ENCODE results near the gene CDH4. TPM values are rescaled to one million over a fixed set of nuclear protein-coding genes. Genes with fewer than 3 reads are reported as not detected.

Gene CDH4
- total RNA-seq, 1 experiment from 2014 or later = not detected

- Histone ChIP-seq H3K4me3 (no peak overlapping the region), H4K20me1 (ENCODE audit: insufficient read depth) (0 out of 2 replicates have a peak, but pooled peaks cover 4% of the 10 kb centered on the region), H2AFZ (no peak overlapping the region), H3K4me1 (replicated peaks; ENCODE audit: insufficient read depth) (no peaks in the 10 kb centered on the region), H3K36me3 (ENCODE audit: low read depth) (peaks cover 19% of the 10 kb centered on the region; the same call in 1 of the 2 replicates), H3K79me2 (ENCODE audit: low read depth) (no peaks in the 10 kb centered on the region), H3F3A (ENCODE audit: insufficient read depth, low read depth) (0 out of 2 replicates have a peak, but pooled peaks cover 9% of the 10 kb centered on the region), H3K9me3 (ENCODE audit: insufficient read depth, low read depth) (no peaks in the 10 kb centered on the region), H3K27ac (no peak overlapping the region), H3K9me2 (ENCODE audit: insufficient read depth) (no peaks in the 10 kb centered on the region), H3K4me2 (no peak overlapping the region), H3K27me3 (ENCODE audit: insufficient read depth, low read depth) (no peaks in the 10 kb centered on the region)
- no TSS peak for BruUV-seq (replicated peaks)
- no peak for DNase-seq
- TF ChIP-seq, protein P1, sequence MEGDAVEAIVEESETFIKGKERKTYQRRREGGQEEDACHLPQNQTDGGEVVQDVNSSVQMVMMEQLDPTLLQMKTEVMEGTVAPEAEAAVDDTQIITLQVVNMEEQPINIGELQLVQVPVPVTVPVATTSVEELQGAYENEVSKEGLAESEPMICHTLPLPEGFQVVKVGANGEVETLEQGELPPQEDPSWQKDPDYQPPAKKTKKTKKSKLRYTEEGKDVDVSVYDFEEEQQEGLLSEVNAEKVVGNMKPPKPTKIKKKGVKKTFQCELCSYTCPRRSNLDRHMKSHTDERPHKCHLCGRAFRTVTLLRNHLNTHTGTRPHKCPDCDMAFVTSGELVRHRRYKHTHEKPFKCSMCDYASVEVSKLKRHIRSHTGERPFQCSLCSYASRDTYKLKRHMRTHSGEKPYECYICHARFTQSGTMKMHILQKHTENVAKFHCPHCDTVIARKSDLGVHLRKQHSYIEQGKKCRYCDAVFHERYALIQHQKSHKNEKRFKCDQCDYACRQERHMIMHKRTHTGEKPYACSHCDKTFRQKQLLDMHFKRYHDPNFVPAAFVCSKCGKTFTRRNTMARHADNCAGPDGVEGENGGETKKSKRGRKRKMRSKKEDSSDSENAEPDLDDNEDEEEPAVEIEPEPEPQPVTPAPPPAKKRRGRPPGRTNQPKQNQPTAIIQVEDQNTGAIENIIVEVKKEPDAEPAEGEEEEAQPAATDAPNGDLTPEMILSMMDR (conservative IDR thresholded peaks at IDR 0.05) = no peak
- intact Hi-C loops (cut with micrococcal nuclease; ENCODE audit: unreplicated experiment) = no loop called here
- ChIA-PET CTCF (no interaction called here), POLR2A (ENCODE audit: unreplicated experiment) (no interaction called here)
Measured at GRCh38 chr20:61989741-61990140, 737.7 kb downstream of the CDH4 start.

Small RNA genes within 50 kb of the gene (microRNA-seq; reads per million reads assigned to microRNA genes)
- not detected for gene MIR1257 (ENCODE audit: borderline number of aligned reads, borderline replicate concordance)
